H9 (cell line): ENCODE measurements around the gene RAP1GAP2. TPM values are rescaled to one million over a fixed set of nuclear protein-coding genes. Genes with fewer than 3 reads are reported as not detected.

ENCODE experiments used
- DNase-seq: peaks from one replicate; pipeline ENCODE4 v3.0.0-alpha.2; 2017
- H2AFZ ChIP-seq: one replicate; pipeline ENCODE4 v1.6.1; 2013; ENCODE audit warnings: mild to moderate bottlenecking, low read length, control low read depth, moderate library complexity
- H2AK5ac ChIP-seq: 2 replicates; pipeline ENCODE4 v1.6.1; 2013; ENCODE audit warnings: low read length, control low read depth, mixed read lengths; ENCODE audit not compliant: insufficient read length
- H2BK120ac ChIP-seq: one replicate; pipeline ENCODE4 v1.6.1; 2013; ENCODE audit warnings: low read depth, mild to moderate bottlenecking, low read length, control low read depth, inconsistent platforms; ENCODE audit not compliant: poor library complexity, severe bottlenecking
- H2BK12ac ChIP-seq: 2 replicates; pipeline ENCODE4 v1.6.1; 2013; ENCODE audit warnings: low read length, control low read depth, mixed read lengths, low read depth; ENCODE audit not compliant: insufficient read length
- H2BK15ac ChIP-seq: 2 replicates; pipeline ENCODE4 v1.6.1; 2013; ENCODE audit warnings: low read depth, low read length, control low read depth
- H2BK20ac ChIP-seq: one replicate; pipeline ENCODE4 v1.6.1; 2013; ENCODE audit warnings: low read depth, mild to moderate bottlenecking, low read length, control low read depth, inconsistent platforms; ENCODE audit not compliant: poor library complexity, severe bottlenecking
- H2BK5ac ChIP-seq: 2 replicates; pipeline ENCODE4 v1.6.1; 2013; ENCODE audit warnings: low read length, control low read depth, mixed read lengths; ENCODE audit not compliant: insufficient read length
- H3K14ac ChIP-seq: 2 replicates; pipeline ENCODE4 v1.6.1; 2013; ENCODE audit warnings: low read length, control low read depth; ENCODE audit not compliant: insufficient read depth
- H3K18ac ChIP-seq: 2 replicates; pipeline ENCODE4 v1.6.1; 2013; ENCODE audit warnings: low read depth, mild to moderate bottlenecking, mixed read lengths, low read length, control low read depth; ENCODE audit not compliant: insufficient read length
- H3K23ac ChIP-seq: 2 replicates; pipeline ENCODE4 v1.6.1; 2013; ENCODE audit warnings: low read length, control low read depth, mixed read lengths, low read depth; ENCODE audit not compliant: insufficient read length
- H3K23me2 ChIP-seq: 2 replicates; pipeline ENCODE4 v1.6.1; 2013; ENCODE audit warnings: low read depth, mild to moderate bottlenecking, mixed read lengths, low read length, control low read depth; ENCODE audit not compliant: insufficient read length, poor library complexity, severe bottlenecking
- H3K27ac ChIP-seq: 2 replicates; pipeline ENCODE4 v1.5.1; 2013; ENCODE audit warnings: low read length, control low read depth, mixed read lengths, low read depth; ENCODE audit not compliant: insufficient read length
- H3K27me3 ChIP-seq: 2 replicates; pipeline ENCODE4 v1.6.1; 2013; ENCODE audit warnings: low read length, control low read depth, inconsistent platforms; ENCODE audit not compliant: insufficient read depth
- H3K4ac ChIP-seq: 2 replicates; pipeline ENCODE4 v1.6.1; 2013; ENCODE audit warnings: low read depth, mild to moderate bottlenecking, control low read depth, inconsistent platforms, low read length, moderate library complexity
- H3K4me1 ChIP-seq: 2 replicates; pipeline ENCODE4 v1.6.1; 2013; ENCODE audit warnings: low read length, control low read depth, inconsistent platforms; ENCODE audit not compliant: insufficient read depth
- H3K4me2 ChIP-seq: 2 replicates; pipeline ENCODE4 v1.6.1; 2013; ENCODE audit warnings: low read length, control low read depth, mixed read lengths; ENCODE audit not compliant: insufficient read length, insufficient read depth
- H3K56ac ChIP-seq: 2 replicates; pipeline ENCODE4 v1.6.1; 2013; ENCODE audit warnings: low read depth, mild to moderate bottlenecking, mixed read lengths, low read length, control low read depth; ENCODE audit not compliant: insufficient read length
- H3K79me1 ChIP-seq: 2 replicates; pipeline ENCODE4 v1.6.1; 2013; ENCODE audit warnings: low read depth, mild to moderate bottlenecking, moderate library complexity, low read length, control low read depth, inconsistent platforms; ENCODE audit not compliant: insufficient read depth, poor library complexity, severe bottlenecking
- H3K79me2 ChIP-seq: 2 replicates; pipeline ENCODE4 v1.6.1; 2013; ENCODE audit warnings: low read length, control low read depth, inconsistent platforms; ENCODE audit not compliant: insufficient read depth
- H3K9ac ChIP-seq: 2 replicates; pipeline ENCODE4 v1.6.1; 2013; ENCODE audit warnings: low read length, control low read depth, mixed read lengths; ENCODE audit not compliant: insufficient read length; ENCODE audit errors: extremely low read depth
- H3K9me3 ChIP-seq: one replicate; pipeline ENCODE4 v1.6.1; 2013; ENCODE audit warnings: low read depth, low read length, inconsistent platforms; ENCODE audit not compliant: control insufficient read depth
- H3T11ph ChIP-seq: one replicate; pipeline ENCODE4 v1.6.1; 2013; ENCODE audit warnings: mild to moderate bottlenecking, low read length, control low read depth, inconsistent platforms
- H4K20me1 ChIP-seq: one replicate; pipeline ENCODE4 v1.6.1; 2013; ENCODE audit not compliant: control insufficient read depth, insufficient read length, insufficient read depth
- H4K5ac ChIP-seq: 2 replicates; pipeline ENCODE4 v1.6.1; 2013; ENCODE audit warnings: low read depth, mild to moderate bottlenecking, mixed read lengths, low read length, control low read depth; ENCODE audit not compliant: insufficient read length
- H4K8ac ChIP-seq: replicated peaks from 2 replicates; pipeline ENCODE4 v1.6.1; 2013; ENCODE audit warnings: low read length, control low read depth, mixed read lengths, low read depth; ENCODE audit not compliant: insufficient read length
- H4K91ac ChIP-seq: 2 replicates; pipeline ENCODE4 v1.6.1; 2013; ENCODE audit warnings: low read depth, mild to moderate bottlenecking, moderate library complexity, mixed read lengths, low read length, control low read depth; ENCODE audit not compliant: insufficient read length
- H3K27ac Mint-ChIP-seq, 3 experiments: 2 replicates in 2 of 3; 3 replicates in 1 of 3; pipeline ENCODE4 v1.8.0; 2020 to 2021; ENCODE audit warnings: mixed read lengths in 3 of 3, mild to moderate bottlenecking in 1 of 3, moderate library complexity in 1 of 3
- H3K27me3 Mint-ChIP-seq: 2 replicates; pipeline ENCODE4 v1.8.0; 2021; ENCODE audit warnings: low read depth, mild to moderate bottlenecking, moderate library complexity, mixed read lengths
- H3K36me3 Mint-ChIP-seq, 3 experiments: 2 replicates in 2 of 3; 3 replicates in 1 of 3; pipeline ENCODE4 v1.8.0; 2020 to 2021; ENCODE audit warnings: low read depth in 3 of 3, mixed read lengths in 3 of 3; ENCODE audit not compliant: insufficient read depth in 1 of 3
- H3K4me1 Mint-ChIP-seq, 2 experiments: 2 replicates each; pipeline ENCODE4 v1.8.0; 2020; ENCODE audit warnings: mixed read lengths in 2 of 2
- H3K4me3 Mint-ChIP-seq, 2 experiments: 2 replicates in 1 of 2; 3 replicates in 1 of 2; pipeline ENCODE4 v1.8.0; 2020 to 2021; ENCODE audit warnings: mild to moderate bottlenecking in 2 of 2, mixed read lengths in 2 of 2, moderate library complexity in 1 of 2
- H3K9me3 Mint-ChIP-seq, 2 experiments: 2 replicates in 1 of 2; 3 replicates in 1 of 2; pipeline ENCODE4 v1.8.0; 2020; ENCODE audit warnings: mild to moderate bottlenecking in 2 of 2, mixed read lengths in 2 of 2, moderate library complexity in 1 of 2
- CTCF ChIP-seq: fragments of 200-600 bp; sonication (generic); conservative IDR thresholded peaks from 3 replicates; pipeline ENCODE4 v1.8.0; 2021; ENCODE audit warnings: antibody characterized with exemption, mild to moderate bottlenecking
- WGBS: extraction: QIAGEN DNeasy Blood & Tissue Kit; methylation state at CpG from one replicate; pipeline ENCODE4 v1.1.7; 2013; ENCODE audit warnings: missing lambda C conversion rate, low lambda C conversion rate, mixed read lengths; ENCODE audit not compliant: insufficient read length; ENCODE audit errors: extremely low coverage; 5-methylcytosine and 5-hydroxymethylcytosine counted together
- total RNA-seq: library from RNA; stranded (reverse); gene quantifications from 2 replicates; pipeline ENCODE4 v1.2.1, GENCODE V29; 2021

The RAP1GAP2 gene
- total RNA-seq, 1 experiment from 2014 or later, result 33.8 TPM

DNA sequence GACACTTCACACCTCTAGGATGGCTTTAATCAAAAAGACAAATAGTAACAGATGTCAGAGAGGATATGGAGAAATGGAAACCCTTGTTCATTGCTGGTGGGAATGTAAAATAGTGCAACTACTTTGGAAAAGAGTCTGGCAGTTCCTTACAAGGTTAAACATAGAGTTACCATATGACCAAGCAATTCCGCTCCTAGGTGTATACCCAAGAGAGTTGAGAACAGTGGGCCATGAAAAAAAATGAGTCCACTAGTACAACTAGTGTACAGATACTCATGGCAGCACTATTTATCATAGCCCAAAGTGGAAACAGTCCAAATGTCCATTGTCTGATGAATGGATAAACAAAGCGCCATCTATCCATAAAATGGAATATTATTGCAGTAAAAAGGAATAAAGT, 228.1 kb downstream of the RAP1GAP2 start:
- Histone ChIP-seq H3K9me3 (no peaks in the 10 kb centered on the region), H2BK20ac (no peak overlapping the region), H3T11ph (no peak overlapping the region), H3K4ac (no peak overlapping the region), H2BK5ac (no peak overlapping the region), H2BK120ac (no peak overlapping the region), H2AK5ac (no peak overlapping the region), H3K23me2 (no peaks in the 10 kb centered on the region), H4K20me1 (peaks cover 3% of the 10 kb centered on the region), H4K91ac (no peak overlapping the region), H3K79me1 (no peaks in the 10 kb centered on the region), H3K79me2 (no peaks in the 10 kb centered on the region), H3K27me3 (no peaks in the 10 kb centered on the region), H3K23ac (no peak overlapping the region), H3K27ac (no peak overlapping the region), H3K4me1 (no peaks in the 10 kb centered on the region), H3K14ac (no peak overlapping the region), H3K4me2 (no peak overlapping the region), H3K9ac (no peak overlapping the region), H3K18ac (no peak overlapping the region), H2AFZ (no peak overlapping the region), H4K5ac (no peak overlapping the region), H2BK12ac (no peak overlapping the region), H2BK15ac (no peak overlapping the region), H3K56ac (no peak overlapping the region), H4K8ac (no peak overlapping the region)
- no peak for DNase-seq
- no peak for TF ChIP-seq CTCF
- Mint-ChIP-seq H3K4me1 (no peaks in the 10 kb centered on the region), H3K4me3 (no peak overlapping the region), H3K27ac (no peak overlapping the region), H3K9me3 (peaks cover 23 to 29% of the 10 kb centered on the region in 2 experiments), H3K27me3 (no peaks in the 10 kb centered on the region), H3K36me3 (peaks cover 47 to 67% (median 62%) of the 10 kb centered on the region in 3 experiments)
- WGBS, result no CpG with 5 or more reads among the region's 2 CpGs
